A673 (cell line): ENCODE data around the gene DMBT1. TPM values are rescaled to one million over a fixed set of nuclear protein-coding genes. Genes with fewer than 3 reads are reported as not detected.

Experiments used
- BruUV-seq: library from RNA; stranded (reverse); fragments of 400-500 nt; replicated peaks from 2 replicates; lab custom pipeline; 2021; lab: Mats Ljungman, UMichigan
- CTCF ChIA-PET: fragments of 300-600 bp; sonication (Branson Sonifier 250); formaldehyde crosslinking; loops from one replicate; lab custom pipeline; 2022; ENCODE audit warnings: antibody characterized with exemption; lab: Charles Lee
- POLR2A ChIA-PET: fragments of 300-600 bp; sonication (Branson Sonifier 250); formaldehyde crosslinking; loops from one replicate; lab custom pipeline; 2022; ENCODE audit warnings: antibody characterized with exemption; ENCODE audit not compliant: low non-redundant PET; lab: Charles Lee
- DNase-seq: peaks from one replicate; pipeline ENCODE4 v3.0.0-alpha.2; 2015; ENCODE audit warnings: low spot score
- H3K27ac ChIP-seq: fragments of 200-600 bp; sonication (generic); 2 replicates; pipeline ENCODE4 v1.5.1; 2016; ENCODE audit warnings: mixed run types, low read depth, mild to moderate bottlenecking, mixed read lengths, antibody characterized with exemption, low read length; ENCODE audit not compliant: poor library complexity, severe bottlenecking
- H3K27me3 ChIP-seq: fragments of 200-600 bp; sonication (generic); replicated peaks from 2 replicates; pipeline ENCODE4 v1.6.1; 2017; ENCODE audit warnings: mixed run types, low read depth, mild to moderate bottlenecking, mixed read lengths, antibody characterized with exemption, low read length; ENCODE audit not compliant: insufficient read depth, poor library complexity
- H3K36me3 ChIP-seq: fragments of 200-600 bp; sonication (generic); 2 replicates; pipeline ENCODE4 v1.6.1; 2016; ENCODE audit warnings: mixed run types, mild to moderate bottlenecking, mixed read lengths, antibody characterized with exemption, low read length; ENCODE audit not compliant: insufficient read depth, poor library complexity, severe bottlenecking
- H3K4me1 ChIP-seq: fragments of 200-600 bp; sonication (generic); 2 replicates; pipeline ENCODE4 v1.6.1; 2017; ENCODE audit warnings: mixed run types, mild to moderate bottlenecking, mixed read lengths, antibody characterized with exemption, low read length; ENCODE audit not compliant: insufficient read depth, poor library complexity, severe bottlenecking
- H3K4me3 ChIP-seq: fragments of 200-600 bp; sonication (generic); 2 replicates; pipeline ENCODE4 v1.5.1; 2016; ENCODE audit warnings: low read depth, mixed run types, mild to moderate bottlenecking, mixed read lengths, low read length; ENCODE audit not compliant: poor library complexity, severe bottlenecking
- H3K9me3 ChIP-seq: fragments of 200-600 bp; sonication (generic); 2 replicates; pipeline ENCODE4 v1.6.1; 2016; ENCODE audit warnings: mixed run types, low read depth, mild to moderate bottlenecking, mixed read lengths, antibody characterized with exemption, low read length; ENCODE audit not compliant: poor library complexity, severe bottlenecking
- CTCF ChIP-seq: fragments of 300-800, 200-600 bp; sonication (generic); conservative IDR thresholded peaks from 2 replicates; pipeline ENCODE4 v1.5.1; 2017; ENCODE audit warnings: low read depth, mild to moderate bottlenecking, antibody characterized with exemption, low read length, moderate library complexity, mixed read lengths
- EZH2 ChIP-seq: fragments of 200-600 bp; sonication (generic); IDR thresholded peaks from 2 replicates; pipeline ENCODE4 v1.6.1; 2017; ENCODE audit warnings: borderline replicate concordance, low read depth, mild to moderate bottlenecking, mixed read lengths, antibody characterized with exemption, low read length; ENCODE audit not compliant: poor library complexity, severe bottlenecking
- intact Hi-C: fragments of 100-400 bp; cut with micrococcal nuclease; formaldehyde crosslinking; loops from one replicate; pipeline ENCODE4 v1.10.0; 2022; ENCODE audit not compliant: unreplicated experiment
- total RNA-seq: library from RNA; stranded (reverse); gene quantifications from 2 replicates; pipeline ENCODE4 v1.2.3, GENCODE V29; 2021

DMBT1 gene
- total RNA-seq, 1 experiment from 2014 or later = not detected

GRCh38 chr10:122519144-122519543 is 41.4 kb upstream of the DMBT1 start:
- Histone ChIP-seq H3K9me3 (no peaks in the 10 kb centered on the region), H3K27ac (no peak overlapping the region), H3K4me3 (no peak overlapping the region), H3K36me3 (no peaks in the 10 kb centered on the region), H3K4me1 (no peaks in the 10 kb centered on the region), H3K27me3 (no peaks in the 10 kb centered on the region)
- intact Hi-C loops = no loop called here
- no peak for DNase-seq
- CTCF ChIA-PET = no interaction called here
- POLR2A ChIA-PET = no interaction called here
- BruUV-seq = no TSS peak
- TF ChIP-seq CTCF = no peak
- TF ChIP-seq EZH2 = no peak

- POLR2A ChIA-PET = no interaction called here
- BruUV-seq = no TSS peak
These were observed 40.7 kb upstream of the DMBT1 start for GRCh38 chr10:122519873-122520272.

GRCh38 chr10:122521011-122521410 is 39.5 kb upstream of the DMBT1 start:
- no peaks in the 10 kb centered on the region for H3K27me3 ChIP-seq
- POLR2A ChIA-PET = no interaction called here
- no peaks in the 10 kb centered on the region for H3K9me3 ChIP-seq
- intact Hi-C loops = no loop called here
- BruUV-seq = no TSS peak
- no peak for DNase-seq
- H3K27ac ChIP-seq = no peak overlapping the region
- no peaks in the 10 kb centered on the region for H3K4me1 ChIP-seq
- H3K36me3 ChIP-seq = no peaks in the 10 kb centered on the region
- no peak overlapping the region for H3K4me3 ChIP-seq
- CTCF ChIA-PET = no interaction called here
- TF ChIP-seq EZH2 = no peak
- no peak for TF ChIP-seq CTCF

More at GRCh38 chr10:122519873-122520272, 40.7 kb upstream of the DMBT1 start:
- Histone ChIP-seq H3K27ac (no peak overlapping the region), H3K4me1 (no peaks in the 10 kb centered on the region), H3K36me3 (no peaks in the 10 kb centered on the region), H3K4me3 (no peak overlapping the region), H3K27me3 (no peaks in the 10 kb centered on the region), H3K9me3 (no peaks in the 10 kb centered on the region)
- intact Hi-C loops = no loop called here
- DNase-seq = no peak
- CTCF ChIA-PET = no interaction called here
- TF ChIP-seq EZH2 = no peak
- TF ChIP-seq CTCF = no peak
